Activated T-cell treated with anti-CD3 and anti-CD28 coated beads, Interleukin-2, amount 50 U/mL, for 24 hours (primary cell): ENCODE measurements around the gene FAM47E.
"Not testable (repeated sequence)": the region's sequence is repeated elsewhere in the genome, so short reads cannot be mapped to it uniquely, and the experiment has no call there.

Experiments used
- DNase-seq: peaks from one replicate; pipeline ENCODE4 v3.0.0-alpha.2; 2020
- H3K27ac Mint-ChIP-seq: 2 replicates; pipeline ENCODE4 v1.8.0; 2020; ENCODE audit warnings: mild to moderate bottlenecking, mixed read lengths
- H3K27me3 Mint-ChIP-seq: 2 replicates; pipeline ENCODE4 v1.8.0; 2020; ENCODE audit warnings: mixed read lengths
- H3K36me3 Mint-ChIP-seq: 2 replicates; pipeline ENCODE4 v1.8.0; 2020; ENCODE audit warnings: low read depth, mixed read lengths
- H3K4me1 Mint-ChIP-seq: 2 replicates; pipeline ENCODE4 v1.8.0; 2020; ENCODE audit warnings: low read depth, mixed read lengths
- H3K4me3 Mint-ChIP-seq: 2 replicates; pipeline ENCODE4 v1.8.0; 2020; ENCODE audit warnings: mild to moderate bottlenecking, moderate library complexity, mixed read lengths
- H3K9me3 Mint-ChIP-seq: 2 replicates; pipeline ENCODE4 v1.8.0; 2020; ENCODE audit warnings: mixed read lengths

The FAM47E gene

GRCh38 chr4:76270244-76271175 lies 19.0 kb downstream of the FAM47E start:
- no peak overlapping the region for H3K27ac Mint-ChIP-seq
- H3K4me1 Mint-ChIP-seq = no peaks in the 10 kb centered on the region
- no peaks in the 10 kb centered on the region for H3K9me3 Mint-ChIP-seq
- H3K4me3 Mint-ChIP-seq = no peak overlapping the region
- peaks cover 4% of the 10 kb centered on the region for H3K27me3 Mint-ChIP-seq
- H3K36me3 Mint-ChIP-seq = no peaks in the 10 kb centered on the region
- DNase-seq = no peak

GRCh38 chr4:76271248-76271647 lies 19.7 kb downstream of the FAM47E start:
- Mint-ChIP-seq H3K36me3 (no peaks in the 10 kb centered on the region), H3K27me3 (peaks cover 9% of the 10 kb centered on the region), H3K27ac (no peak overlapping the region), H3K9me3 (no peaks in the 10 kb centered on the region), H3K4me1 (no peaks in the 10 kb centered on the region), H3K4me3 (no peak overlapping the region)
- DNase-seq = no peak

- H3K36me3 Mint-ChIP-seq = no peaks in the 10 kb centered on the region
- H3K27ac Mint-ChIP-seq = no peak overlapping the region
- DNase-seq = no peak
- no peaks in the 10 kb centered on the region for H3K4me1 Mint-ChIP-seq
- peaks cover 13% of the 10 kb centered on the region for H3K27me3 Mint-ChIP-seq
- H3K4me3 Mint-ChIP-seq = no peak overlapping the region
- H3K9me3 Mint-ChIP-seq = no peaks in the 10 kb centered on the region
Measured at GRCh38 chr4:76272073-76272472, 20.6 kb downstream of the FAM47E start.

- no peaks in the 10 kb centered on the region for H3K9me3 Mint-ChIP-seq
- no peak for DNase-seq
- H3K4me1 Mint-ChIP-seq = no peaks in the 10 kb centered on the region
- no peaks in the 10 kb centered on the region for H3K36me3 Mint-ChIP-seq
- peaks cover 13% of the 10 kb centered on the region for H3K27me3 Mint-ChIP-seq
- H3K4me3 Mint-ChIP-seq = no peak overlapping the region
- H3K27ac Mint-ChIP-seq = no peak overlapping the region
Measured at GRCh38 chr4:76272582-76272981, 21.1 kb downstream of the FAM47E start.

GRCh38 chr4:76272999-76273398 lies 21.5 kb downstream of the FAM47E start:
- Mint-ChIP-seq H3K27me3 (peaks cover 13% of the 10 kb centered on the region), H3K27ac (no peak overlapping the region), H3K4me1 (no peaks in the 10 kb centered on the region), H3K9me3 (no peaks in the 10 kb centered on the region), H3K4me3 (no peak overlapping the region), H3K36me3 (no peaks in the 10 kb centered on the region)
- no peak for DNase-seq

GRCh38 chr4:76275486-76276124 lies 24.1 kb downstream of the FAM47E start:
- no peak for DNase-seq
- Mint-ChIP-seq H3K9me3 (no peaks in the 10 kb centered on the region), H3K27ac (no peak overlapping the region), H3K27me3 (peaks cover 13% of the 10 kb centered on the region), H3K36me3 (no peaks in the 10 kb centered on the region), H3K4me3 (no peak overlapping the region), H3K4me1 (peaks cover 1% of the 10 kb centered on the region)

- Mint-ChIP-seq H3K9me3 (no peaks in the 10 kb centered on the region), H3K4me1 (peaks cover 1% of the 10 kb centered on the region), H3K4me3 (no peak overlapping the region), H3K27ac (no peak overlapping the region), H3K27me3 (peaks cover 9% of the 10 kb centered on the region), H3K36me3 (no peaks in the 10 kb centered on the region)
- no peak for DNase-seq
Measured at GRCh38 chr4:76276813-76277212, 25.3 kb downstream of the FAM47E start.

- H3K9me3 Mint-ChIP-seq = no peaks in the 10 kb centered on the region
- H3K4me1 Mint-ChIP-seq = peaks cover 1% of the 10 kb centered on the region
- H3K4me3 Mint-ChIP-seq = no peak overlapping the region
- H3K36me3 Mint-ChIP-seq = no peaks in the 10 kb centered on the region
- no peak for DNase-seq
- H3K27me3 Mint-ChIP-seq = peaks cover 9% of the 10 kb centered on the region
- no peak overlapping the region for H3K27ac Mint-ChIP-seq
Measured at GRCh38 chr4:76277667-76278066, 26.1 kb downstream of the FAM47E start.

GRCh38 chr4:76278583-76278982 lies 27.1 kb downstream of the FAM47E start:
- Mint-ChIP-seq H3K27ac (no peak overlapping the region), H3K36me3 (no peaks in the 10 kb centered on the region), H3K4me1 (peaks cover 1% of the 10 kb centered on the region), H3K9me3 (no peaks in the 10 kb centered on the region), H3K4me3 (no peak overlapping the region), H3K27me3 (peaks cover 9% of the 10 kb centered on the region)
- no peak for DNase-seq

GRCh38 chr4:76279462-76279861 lies 27.9 kb downstream of the FAM47E start:
- no peaks in the 10 kb centered on the region for H3K36me3 Mint-ChIP-seq
- no peak for DNase-seq
- no peak overlapping the region for H3K27ac Mint-ChIP-seq
- no peak overlapping the region for H3K4me3 Mint-ChIP-seq
- H3K4me1 Mint-ChIP-seq = peaks cover 1% of the 10 kb centered on the region
- H3K9me3 Mint-ChIP-seq = no peaks in the 10 kb centered on the region
- H3K27me3 Mint-ChIP-seq = peaks cover 9% of the 10 kb centered on the region

- DNase-seq = no peak
- Mint-ChIP-seq H3K4me3 (no peak overlapping the region), H3K27ac (no peak overlapping the region), H3K4me1 (peaks cover 1% of the 10 kb centered on the region), H3K36me3 (no peaks in the 10 kb centered on the region), H3K9me3 (no peaks in the 10 kb centered on the region), H3K27me3 (peaks cover 8% of the 10 kb centered on the region)
Measured at GRCh38 chr4:76280488-76281441, 29.2 kb downstream of the FAM47E start.

- H3K27ac Mint-ChIP-seq, H3K4me1 Mint-ChIP-seq, H3K36me3 Mint-ChIP-seq, H3K27me3 Mint-ChIP-seq, H3K9me3 Mint-ChIP-seq, DNase-seq, H3K4me3 Mint-ChIP-seq: not testable (repeated sequence)
Measured at GRCh38 chr4:76281594-76281993, 30.1 kb downstream of the FAM47E start.

- Mint-ChIP-seq H3K27ac (no peak overlapping the region), H3K36me3 (no peaks in the 10 kb centered on the region), H3K4me3 (no peak overlapping the region), H3K4me1 (peaks cover 1% of the 10 kb centered on the region), H3K27me3 (peaks cover 2% of the 10 kb centered on the region), H3K9me3 (no peaks in the 10 kb centered on the region)
- DNase-seq = no peak
Measured at GRCh38 chr4:76282941-76283689, 31.6 kb downstream of the FAM47E start.

GRCh38 chr4:76283900-76284299 lies 32.4 kb downstream of the FAM47E start:
- DNase-seq = no peak
- Mint-ChIP-seq H3K9me3 (no peaks in the 10 kb centered on the region), H3K27ac (no peak overlapping the region), H3K4me1 (peaks cover 1% of the 10 kb centered on the region), H3K27me3 (peaks cover 2% of the 10 kb centered on the region), H3K36me3 (no peaks in the 10 kb centered on the region), H3K4me3 (no peak overlapping the region)
